ENCODE data around the gene HSD17B12. TPM values are rescaled to one million over a fixed set of nuclear protein-coding genes. Genes with fewer than 3 reads are reported as not detected.

The HSD17B12 gene
- total and polyA plus RNA-seq, 9 donors, result 27.7 to 95.7 (median 57.3) TPM

GRCh38 chr11:43639224-43639623, 41.3 kb upstream of the HSD17B12 start:
- H3K36me3 ChIP-seq, result no peaks in the 10 kb centered on the region
- no peaks in the 10 kb centered on the region for H3K9me3 ChIP-seq
- intact Hi-C loops (cut with DNase I), result no loop called here
- H3K27me3 ChIP-seq, result no peaks in the 10 kb centered on the region
- TF ChIP-seq CTCF (IDR thresholded peaks at IDR 0.05) (no peak), EP300 (IDR thresholded peaks at IDR 0.05) (no peak), POLR2A (IDR thresholded peaks at IDR 0.05) (no peak)
- H3K4me1 ChIP-seq (ENCODE audit: insufficient read depth), result no peaks in the 10 kb centered on the region
- H3K27ac ChIP-seq, result no peak overlapping the region
- WGBS, 3 donors, result 37 to 45% (median 42%) methylated on average over 3 of the region's 3 CpGs
- H3K4me3 ChIP-seq, result no peak overlapping the region
- DNase-seq, result no peak

GRCh38 chr11:43639920-43640319, 40.6 kb upstream of the HSD17B12 start:
- no peaks in the 10 kb centered on the region for H3K27me3 ChIP-seq
- DNase-seq, result no peak
- H3K9me3 ChIP-seq, result no peaks in the 10 kb centered on the region
- no peaks in the 10 kb centered on the region for H3K36me3 ChIP-seq
- no peak overlapping the region for H3K4me3 ChIP-seq
- no peak for TF ChIP-seq CTCF (IDR thresholded peaks at IDR 0.05)
- TF ChIP-seq POLR2A (IDR thresholded peaks at IDR 0.05), result no peak
- TF ChIP-seq EP300 (IDR thresholded peaks at IDR 0.05), result no peak
- no peak overlapping the region for H3K27ac ChIP-seq
- intact Hi-C loops (cut with DNase I), result no loop called here
- 72 to 81% (median 80%) methylated on average over 3 of the region's 3 CpGs for WGBS, 3 donors
- H3K4me1 ChIP-seq (ENCODE audit: insufficient read depth), result peaks cover 4% of the 10 kb centered on the region

- H3K4me3 ChIP-seq, result peak overlapping the region; percentile 76
- intact Hi-C loops (cut with DNase I), result no loop called here
- WGBS, 3 donors, result 0% methylated on average over 33 of the region's 33 CpGs
- peaks cover 5% of the 10 kb centered on the region for H3K4me1 ChIP-seq (ENCODE audit: insufficient read depth)
- TF ChIP-seq POLR2A (IDR thresholded peaks at IDR 0.05) (no peak), CTCF (IDR thresholded peaks at IDR 0.05) (peak in 1 of 3 donors; percentile 15)
- H3K9me3 ChIP-seq, result no peaks in the 10 kb centered on the region
- peak overlapping the region; percentile 41 to 51 for H3K27ac ChIP-seq
- DNase-seq, result peak; percentile 71 to 87 (median 80)
- no peaks in the 10 kb centered on the region for H3K27me3 ChIP-seq
- H3K36me3 ChIP-seq, result no peaks in the 10 kb centered on the region
Observed at GRCh38 chr11:43643898-43644620, 36.5 kb upstream of the HSD17B12 start.

DNA sequence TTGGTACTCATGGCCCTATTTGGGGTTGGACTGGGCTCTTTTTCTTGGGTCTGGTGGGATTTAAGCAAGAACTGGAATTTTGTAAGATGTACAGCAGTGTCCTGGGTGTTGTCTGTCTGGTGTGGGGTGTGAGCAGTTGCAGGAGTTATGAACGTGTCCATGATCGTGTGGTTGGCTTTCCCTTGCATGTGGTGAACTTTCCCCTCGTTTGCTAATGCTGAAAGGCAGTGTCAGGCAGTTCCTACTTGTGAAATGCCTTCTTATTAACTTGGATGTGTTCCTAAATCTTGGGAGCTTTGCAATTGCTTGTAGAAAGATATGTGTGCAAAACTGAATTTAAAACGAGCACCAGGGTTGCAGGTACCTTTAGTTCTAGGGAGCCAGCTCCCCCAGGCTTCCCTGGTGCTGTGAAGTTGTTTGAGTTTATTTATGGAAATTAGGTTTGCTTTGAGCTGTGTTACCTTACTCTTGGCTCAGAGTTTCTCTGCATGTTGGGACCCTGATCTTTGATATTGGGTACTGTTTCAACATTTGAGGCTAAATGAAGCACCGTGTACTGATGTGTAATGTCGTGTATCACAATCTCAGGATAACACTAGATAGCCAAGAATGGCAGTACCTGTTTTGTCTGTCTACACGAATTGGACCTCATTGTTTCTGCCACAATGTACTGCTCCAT, 35.8 kb upstream of the HSD17B12 start:
- intact Hi-C loops (cut with DNase I), result no loop called here
- TF ChIP-seq POLR2A (IDR thresholded peaks at IDR 0.05) (no peak), EP300 (IDR thresholded peaks at IDR 0.05) (no peak), CTCF (IDR thresholded peaks at IDR 0.05) (no peak)
- 14 to 23% (median 22%) methylated on average over 7 of the region's 7 CpGs for WGBS, 3 donors
- H3K9me3 ChIP-seq, result no peaks in the 10 kb centered on the region
- no peaks in the 10 kb centered on the region for H3K36me3 ChIP-seq
- DNase-seq, result no peak
- peaks cover 5% of the 10 kb centered on the region for H3K4me1 ChIP-seq (ENCODE audit: insufficient read depth)
- peak overlapping the region in 1 of 2 donors; percentile 41 for H3K27ac ChIP-seq
- H3K27me3 ChIP-seq, result no peaks in the 10 kb centered on the region
- H3K4me3 ChIP-seq, result peak overlapping the region; percentile 76

All from ovary (tissue), 9 donors.